ENCODE data around the gene IFNE.

Gene IFNE

GRCh38 chr9:21482213-21482612, at the start of gene IFNE:
Gene IFNE (minus strand): TSS chr9:21482313. CDS start chr9:21481694, 619 bp downstream.
- DNase-seq (ENCODE audit: low read depth in 2 of 2), result no peak

DNA sequence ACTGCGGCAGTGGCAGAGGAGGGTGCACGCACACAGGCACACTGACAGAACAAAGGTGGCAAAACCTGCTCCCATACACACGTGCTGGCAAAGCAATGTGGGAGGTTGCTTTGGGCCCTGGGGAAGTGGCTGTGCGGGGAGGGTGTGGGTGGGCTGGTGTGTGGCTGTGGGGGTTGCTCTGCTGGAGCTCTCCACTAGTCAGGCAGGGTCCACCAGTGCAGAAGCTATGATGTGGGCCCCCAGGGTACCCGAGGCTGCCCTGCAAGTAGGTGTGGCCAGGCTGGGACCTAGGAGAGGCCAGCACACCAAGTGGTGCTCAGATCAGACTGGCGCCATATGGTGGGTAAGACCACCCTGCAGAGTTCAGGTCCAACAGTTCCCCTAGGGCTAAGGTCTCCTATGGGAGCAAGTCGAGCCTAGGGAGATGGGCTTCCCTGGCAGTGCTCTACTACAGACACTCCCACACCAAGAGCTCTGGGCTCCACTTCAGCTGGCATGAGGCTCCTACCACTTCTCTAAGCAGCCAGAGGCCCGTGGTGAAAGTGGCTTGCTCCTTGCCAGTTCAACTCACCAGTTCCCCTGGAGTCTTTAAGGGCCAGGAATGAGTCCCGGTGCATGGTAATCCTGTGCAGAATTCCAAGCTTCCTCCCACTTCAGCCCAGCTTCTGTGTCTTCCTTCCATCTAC, 46.2 kb upstream of the IFNE start:
- no peak for DNase-seq (ENCODE audit: low read depth in 2 of 2)

DNA sequence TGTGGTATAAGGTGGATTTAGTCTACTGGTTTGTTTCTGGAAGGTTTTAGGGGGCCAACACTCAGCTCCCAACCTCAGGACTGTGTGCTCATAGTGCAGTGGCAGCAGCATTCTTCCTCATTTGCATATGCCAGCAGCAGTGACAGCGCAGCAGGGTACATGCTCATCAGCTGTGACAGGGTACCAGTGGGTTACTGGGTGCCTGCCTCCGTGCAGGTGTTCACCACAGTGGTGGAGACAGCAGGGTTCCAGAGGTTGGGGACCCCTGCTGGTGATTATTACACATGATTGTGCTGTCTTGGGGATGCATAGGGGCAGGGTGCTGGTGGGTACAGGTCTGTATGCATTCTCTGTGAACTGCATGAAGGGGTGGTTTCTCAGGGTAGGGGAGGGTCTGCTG, 45.5 kb upstream of the IFNE start:
- no peak for DNase-seq (ENCODE audit: low read depth in 2 of 2)

DNA sequence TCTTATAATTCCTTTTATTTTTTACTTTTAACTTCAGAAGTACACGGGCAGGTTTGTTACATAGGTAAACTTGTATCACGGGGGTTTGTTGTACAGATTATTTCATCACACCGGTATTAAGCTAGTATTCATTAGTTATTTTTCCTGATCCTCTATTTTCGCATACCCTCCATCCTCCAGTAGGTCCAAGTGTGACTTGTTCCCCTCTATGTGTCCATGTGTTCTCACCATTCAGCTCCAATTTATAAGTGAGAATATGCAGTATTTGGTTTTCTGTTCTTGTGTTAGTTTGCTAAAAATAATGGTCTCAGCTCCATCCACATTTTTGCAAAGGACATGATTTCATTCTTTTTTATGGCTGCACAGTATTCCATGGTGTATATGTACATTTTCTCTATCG, 43.1 kb upstream of the IFNE start:
- DNase-seq (ENCODE audit: low read depth in 2 of 2), result no peak

DNA sequence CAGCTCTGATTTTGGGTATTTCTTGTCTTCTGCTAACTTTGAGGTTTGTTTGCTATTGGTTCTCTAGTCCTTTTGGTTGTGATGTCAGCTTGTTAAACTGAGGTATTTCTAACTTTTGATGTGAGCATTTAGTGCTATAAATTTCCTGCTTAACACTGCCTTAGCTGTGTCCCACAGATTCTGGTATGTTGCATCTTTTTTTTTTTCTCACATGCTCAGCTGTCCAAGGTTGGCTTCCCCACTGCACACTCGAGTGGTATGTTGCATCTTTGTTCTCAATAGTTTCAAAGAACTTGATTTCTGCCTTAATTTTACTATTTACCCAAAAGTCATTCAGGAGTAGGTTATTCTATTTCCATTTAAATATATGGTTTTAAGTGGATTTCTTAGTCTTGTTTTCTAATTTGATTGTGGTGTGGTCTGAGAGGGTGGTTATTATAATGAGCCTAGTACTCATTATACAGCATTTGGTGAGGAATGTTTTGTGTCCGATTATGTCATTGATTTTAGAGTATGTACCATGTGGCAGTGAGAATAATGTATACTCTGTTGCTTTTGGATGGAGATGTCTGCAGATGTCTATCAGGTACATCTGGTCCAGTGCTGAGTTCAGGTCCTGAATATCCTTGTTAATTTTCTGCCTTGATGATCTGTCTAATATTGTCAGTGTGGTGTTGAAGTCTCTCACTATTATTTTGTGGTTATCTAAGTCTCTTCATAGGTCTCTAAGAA, 42.2 kb upstream of the IFNE start:
- no peak for DNase-seq (ENCODE audit: low read depth in 2 of 2)

DNA sequence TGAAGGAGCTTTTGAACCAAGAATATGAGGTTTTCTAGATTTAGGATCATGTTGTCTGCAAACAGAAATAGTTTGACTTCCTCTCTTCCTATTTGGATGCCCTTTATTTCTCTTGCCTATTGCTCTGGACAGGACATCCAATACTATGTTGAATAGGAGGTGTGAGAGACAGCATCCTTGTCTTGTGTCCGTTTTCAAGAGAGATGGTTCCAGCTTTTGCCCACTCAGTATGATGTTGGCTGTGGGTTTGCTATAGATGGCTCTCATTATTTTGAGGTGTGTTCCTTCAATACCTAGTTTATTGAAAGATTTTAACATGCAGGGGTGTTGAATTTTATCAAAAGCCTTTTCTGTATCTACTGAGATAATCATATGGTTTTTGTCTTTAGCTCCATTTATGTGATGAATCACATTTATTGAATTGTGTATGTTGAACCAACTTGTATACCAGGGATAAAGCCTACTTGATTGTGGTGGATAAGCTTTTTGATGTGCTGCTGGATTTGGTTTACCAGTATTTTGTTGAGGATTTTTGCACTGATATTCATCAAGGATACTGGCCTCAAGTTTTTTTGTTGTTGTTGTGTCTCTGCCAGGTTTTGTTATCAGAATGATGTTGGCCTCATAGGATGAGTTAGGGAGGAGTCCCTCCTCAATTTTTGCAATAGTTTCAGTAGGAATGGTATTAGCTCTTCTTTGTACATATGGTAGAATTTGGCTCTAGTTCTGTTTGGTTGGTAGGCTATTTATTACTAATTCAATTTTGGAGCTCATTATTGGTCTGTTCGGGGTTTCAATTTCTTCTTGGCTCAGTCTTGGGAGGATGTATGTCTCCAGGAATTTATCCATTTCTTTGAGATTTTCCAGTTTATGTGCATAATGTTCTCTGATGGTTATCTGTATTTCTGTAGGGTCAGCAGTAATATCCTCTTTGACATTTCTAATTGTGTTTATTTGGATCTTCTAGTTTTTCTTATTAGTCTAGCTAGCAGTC, 41.2 kb upstream of the IFNE start:
- DNase-seq (ENCODE audit: low read depth in 2 of 2), result no peak

GRCh38 chr9:21522348-21522747, 40.2 kb upstream of the IFNE start:
- no peak for DNase-seq (ENCODE audit: low read depth in 2 of 2)

- DNase-seq (ENCODE audit: low read depth in 2 of 2), result no peak
These were observed 39.3 kb upstream of the IFNE start for GRCh38 chr9:21521448-21521847.

- DNase-seq (ENCODE audit: low read depth in 2 of 2), result no peak
These were observed 38.6 kb upstream of the IFNE start for GRCh38 chr9:21520501-21521228.

DNA sequence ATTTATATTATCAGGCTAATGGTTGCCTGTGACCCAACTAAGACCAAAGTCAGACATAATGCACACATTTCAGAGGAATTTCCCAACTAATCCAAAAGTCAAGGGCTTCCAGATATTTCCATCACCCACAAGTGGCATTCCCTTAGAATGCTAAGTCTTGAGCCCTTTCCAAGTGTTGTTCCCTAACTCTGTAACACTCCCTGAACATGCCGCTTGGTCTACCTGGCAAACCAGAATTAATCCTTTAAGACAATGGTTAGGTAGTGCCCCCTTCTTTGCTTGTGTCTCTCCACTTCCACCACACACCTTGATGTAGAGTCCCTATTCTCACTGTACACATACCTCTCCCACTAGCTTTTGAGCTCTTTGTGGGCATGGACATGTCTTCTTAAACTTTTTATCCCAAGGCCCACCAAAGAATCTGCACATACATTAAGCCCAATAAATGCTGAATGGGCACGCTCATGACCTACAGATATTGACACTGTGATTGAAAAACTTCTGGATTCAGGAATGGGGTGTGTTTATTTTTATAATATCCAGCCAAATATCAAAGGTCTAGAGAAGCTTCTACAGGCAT, 37.8 kb upstream of the IFNE start:
- DNase-seq (ENCODE audit: low read depth in 2 of 2), result no peak

GRCh38 chr9:21516796-21517195, 34.7 kb upstream of the IFNE start:
- DNase-seq (ENCODE audit: low read depth in 2 of 2), result no peak

DNA sequence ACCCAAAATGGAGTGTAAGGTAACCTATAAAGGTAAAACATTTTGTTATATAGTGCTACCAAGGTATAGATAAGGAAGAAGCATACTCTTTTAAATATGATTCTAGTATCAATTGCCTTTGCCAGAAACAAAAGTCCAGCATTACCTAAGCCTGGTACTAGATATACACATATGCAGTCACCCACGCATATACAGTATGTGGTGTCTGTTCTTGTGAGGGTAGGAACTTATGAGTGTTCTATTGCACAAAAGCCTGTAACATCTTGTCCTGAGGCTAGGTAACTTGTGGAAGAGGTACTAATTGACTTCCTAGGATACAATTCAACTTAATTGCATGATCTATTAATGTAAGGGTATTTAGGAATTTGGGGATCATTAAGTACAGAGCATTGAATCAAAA, 31.3 kb upstream of the IFNE start:
- no peak for DNase-seq (ENCODE audit: low read depth in 2 of 2)

DNA sequence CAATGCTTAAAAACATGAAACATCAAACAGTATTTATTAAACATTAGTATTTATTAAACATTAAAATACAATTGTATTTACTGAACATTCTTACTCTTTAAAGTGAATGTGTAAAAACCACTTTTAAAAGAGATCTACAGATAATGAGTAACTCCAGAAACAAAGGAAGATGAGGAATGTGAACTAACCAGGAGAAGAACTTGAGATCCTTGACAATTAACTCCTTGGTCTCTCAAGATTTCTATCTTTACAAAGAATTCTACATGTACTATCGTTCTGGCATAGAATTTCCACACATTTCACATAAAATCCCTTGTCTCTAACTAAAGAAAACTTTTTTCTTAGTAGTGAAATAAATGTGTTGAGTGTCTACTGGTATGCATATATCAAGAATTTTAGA, 28.7 kb upstream of the IFNE start:
- DNase-seq (ENCODE audit: low read depth in 2 of 2), result no peak

DNA sequence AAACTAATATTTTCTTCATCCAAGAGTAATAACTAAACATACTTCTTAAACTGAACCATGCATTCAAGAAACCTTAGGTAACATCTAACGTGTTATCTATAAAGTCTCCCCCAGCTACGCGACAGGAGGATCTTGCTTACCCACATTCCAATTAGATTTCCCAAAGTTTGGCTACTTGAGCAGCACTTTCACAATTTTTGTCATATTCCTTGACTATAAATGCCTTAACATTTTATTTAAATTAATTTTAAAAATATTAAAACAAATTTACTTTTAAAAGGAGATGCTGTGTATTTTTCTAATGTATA, 25.3 kb upstream of the IFNE start:
- no peak for DNase-seq (ENCODE audit: low read depth in 2 of 2)

DNA sequence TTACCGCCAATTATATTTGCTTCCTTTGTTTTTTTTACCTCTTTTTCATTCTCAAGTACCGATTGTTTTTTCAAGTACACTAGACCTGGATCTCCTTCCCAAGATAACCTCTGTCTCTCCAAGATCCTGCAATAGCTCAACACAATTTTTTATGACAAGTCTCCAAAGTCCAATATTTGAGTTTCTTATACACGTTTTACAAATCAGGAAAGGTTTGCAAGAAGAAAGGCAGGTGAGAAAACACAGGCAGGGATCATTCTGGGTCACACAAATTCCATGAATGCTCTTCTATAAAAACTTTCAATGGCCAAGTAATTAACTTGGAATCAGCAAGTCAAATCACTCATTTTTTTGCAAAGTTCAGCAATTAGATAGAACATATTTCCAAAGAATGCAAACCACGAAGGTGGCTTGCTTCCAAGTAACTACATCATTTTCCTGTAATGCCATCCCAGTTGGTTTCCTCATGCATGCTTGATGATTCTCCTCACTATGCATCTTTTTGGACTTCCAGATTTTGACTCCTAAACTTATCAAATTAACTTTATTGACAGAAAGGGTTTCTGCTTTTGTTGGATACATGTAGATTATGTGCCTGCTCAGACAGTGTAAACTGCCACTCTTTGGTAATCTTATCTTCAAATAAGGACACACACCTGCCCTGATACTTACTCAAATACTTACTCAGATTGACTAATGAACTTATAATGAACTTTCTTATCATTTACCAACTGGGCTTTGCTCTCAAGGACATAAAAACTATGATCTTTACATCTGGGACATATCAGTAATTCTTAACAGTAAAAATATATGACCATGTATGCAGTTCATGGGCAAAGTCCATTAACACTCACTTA, 24.7 kb upstream of the IFNE start:
- DNase-seq (ENCODE audit: low read depth in 2 of 2), result no peak

DNA sequence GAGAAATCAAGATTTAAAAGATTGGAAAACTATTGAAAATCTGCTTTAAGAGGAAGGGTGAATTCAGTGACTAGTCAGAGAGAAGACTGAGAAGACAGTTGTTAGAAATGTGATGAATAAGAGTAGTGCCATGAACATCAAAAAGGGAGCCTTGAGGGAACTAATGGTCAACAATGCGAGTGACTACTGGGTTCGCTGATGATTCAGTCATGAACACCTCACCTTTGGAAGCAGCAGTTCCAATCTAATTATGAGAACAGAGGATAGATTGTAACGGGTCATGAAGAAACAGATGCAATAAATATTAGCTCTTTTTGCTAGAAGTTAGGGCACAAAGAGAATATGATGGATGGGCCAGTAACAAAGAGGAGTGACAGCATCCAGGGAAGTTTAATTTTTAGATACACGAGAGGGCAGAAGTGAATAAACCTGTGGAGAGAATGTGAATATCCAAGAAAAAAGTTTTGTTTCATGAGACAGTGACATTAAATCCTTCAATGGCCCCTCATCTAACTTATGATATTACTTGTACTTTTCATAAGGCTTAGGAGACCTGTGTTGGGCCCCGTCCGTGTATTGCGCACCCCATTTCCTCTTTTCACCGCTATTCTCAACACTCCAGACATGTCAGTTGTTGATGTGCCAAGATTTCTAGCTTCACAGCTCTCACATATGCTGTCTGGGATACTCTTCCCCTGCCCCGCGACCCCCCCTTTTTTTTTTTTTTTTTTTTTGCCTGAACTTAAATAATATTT, 23.5 kb upstream of the IFNE start:
- DNase-seq (ENCODE audit: low read depth in 2 of 2), result no peak

DNA sequence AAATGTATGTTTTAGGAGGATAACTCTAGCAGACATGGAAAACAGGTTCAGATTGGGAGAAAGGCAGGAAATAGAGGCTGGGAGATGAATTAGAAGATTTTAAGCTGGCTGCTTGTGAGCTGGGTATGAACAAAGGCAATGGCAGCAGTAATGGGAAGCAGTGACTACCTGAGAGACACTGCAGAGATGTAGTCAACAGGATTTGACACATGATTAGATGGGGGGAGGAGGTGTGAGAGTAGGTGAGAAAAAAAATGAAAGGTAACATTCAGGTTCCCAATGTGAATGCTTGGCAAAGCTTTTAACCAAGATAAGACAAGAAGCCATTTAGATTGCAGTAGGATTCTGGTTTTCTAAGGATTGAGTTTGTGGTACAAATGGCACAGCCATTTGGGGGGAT, 22.8 kb upstream of the IFNE start:
- DNase-seq (ENCODE audit: low read depth in 2 of 2), result no peak

DNA sequence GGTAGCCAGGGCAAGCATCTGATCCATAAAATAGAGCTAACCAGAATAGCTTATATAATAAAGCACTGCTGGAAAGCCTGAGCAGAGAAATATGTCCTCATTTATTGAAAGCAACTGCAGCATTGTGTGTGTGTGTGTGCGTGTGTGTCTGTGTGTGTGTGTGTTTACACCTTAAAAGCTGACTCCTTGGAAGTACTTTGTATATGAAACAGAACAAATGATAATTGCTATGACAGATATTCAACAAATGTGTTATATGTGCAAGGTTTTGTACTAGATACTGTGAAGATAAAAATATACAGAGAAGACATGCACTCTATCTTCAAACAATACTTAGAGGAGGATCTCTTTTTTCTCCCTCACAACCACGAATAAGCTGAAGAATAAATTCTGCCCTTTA, 22.0 kb upstream of the IFNE start:
- DNase-seq (ENCODE audit: low read depth in 2 of 2), result no peak

DNA sequence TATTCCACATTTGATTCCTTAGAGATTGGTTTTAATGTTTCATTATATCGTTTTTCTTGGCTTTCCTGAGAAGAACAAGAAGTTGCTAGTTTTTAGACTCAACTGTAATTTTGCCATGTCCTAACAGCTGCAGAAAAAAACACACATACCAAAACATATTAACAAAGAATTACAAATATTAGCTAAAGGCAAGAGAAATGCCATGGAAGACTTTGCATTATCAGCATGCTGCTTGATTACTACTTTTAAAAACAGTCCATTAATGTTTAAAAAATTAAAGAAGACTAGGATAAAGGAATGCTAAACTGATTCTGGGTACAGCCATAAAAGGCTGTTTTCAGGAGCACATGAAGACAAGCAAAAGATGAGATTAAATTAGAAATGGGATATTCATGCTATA, 20.5 kb upstream of the IFNE start:
- DNase-seq (ENCODE audit: low read depth in 2 of 2), result no peak

- DNase-seq (ENCODE audit: low read depth in 2 of 2), result no peak
These were observed 17.8 kb upstream of the IFNE start for GRCh38 chr9:21499912-21500311.

Data from stimulated activated CD4-positive, alpha-beta T cell treated with anti-CD3 and anti-CD28 coated beads, Interleukin-1b, Interleukin-23, amount 100 ng/mL, for 4 hours (primary cell).